GM19438 (cell line): Measurements from ENCODE around the gene WDR4.
"Not testable (repeated sequence)": the region's sequence is repeated elsewhere in the genome, so short reads cannot be mapped to it uniquely, and the experiment has no call there.

Experiments
- ATAC-seq: cut with Tn5 transposase; IDR thresholded peaks from one replicate; pipeline ENCODE4 v1.9.1; 2021; ENCODE audit warnings: low read depth; ENCODE audit not compliant: unreplicated experiment

WDR4 gene

DNA sequence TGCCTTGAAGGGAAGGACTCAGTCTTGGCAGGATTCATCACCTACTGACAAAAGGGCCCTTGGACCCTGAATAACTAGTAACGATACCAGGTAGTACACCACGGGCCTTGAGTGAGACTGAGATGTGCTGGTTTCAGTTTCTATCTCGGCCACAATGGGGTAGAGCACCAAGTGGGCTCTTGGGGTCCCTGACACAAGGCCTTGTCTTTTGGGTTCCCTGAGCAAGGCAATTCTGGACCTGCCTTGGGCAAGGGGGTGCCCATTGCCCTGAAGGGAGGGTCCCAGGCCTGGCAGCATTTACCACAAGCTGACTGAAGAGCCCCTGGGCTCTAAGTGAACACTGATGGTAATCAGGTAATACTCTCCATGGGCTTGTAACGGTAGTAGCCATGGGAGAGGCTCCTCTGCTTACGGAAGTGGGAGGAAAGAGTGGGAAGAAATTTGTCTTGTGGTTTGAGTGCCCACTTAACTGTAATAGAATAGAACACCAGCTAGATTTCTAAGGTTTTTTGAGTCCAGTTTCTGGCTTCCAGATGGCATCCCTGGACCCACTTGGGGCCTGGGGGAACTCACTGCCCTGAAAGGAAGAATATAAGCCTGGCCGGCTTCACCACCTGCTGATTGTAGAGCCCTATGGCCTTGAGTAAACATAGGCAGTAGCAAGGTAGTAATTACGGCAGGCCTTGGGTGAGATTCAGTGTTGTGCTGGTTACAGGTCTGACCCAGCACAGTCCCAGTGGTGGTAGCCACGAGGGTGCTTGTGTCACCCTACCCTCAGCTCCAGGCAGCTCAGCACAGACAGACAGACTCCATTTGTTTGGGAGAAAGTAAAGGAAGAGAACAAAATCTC lies 58.5 kb downstream of the WDR4 start:
- no peak for ATAC-seq

DNA sequence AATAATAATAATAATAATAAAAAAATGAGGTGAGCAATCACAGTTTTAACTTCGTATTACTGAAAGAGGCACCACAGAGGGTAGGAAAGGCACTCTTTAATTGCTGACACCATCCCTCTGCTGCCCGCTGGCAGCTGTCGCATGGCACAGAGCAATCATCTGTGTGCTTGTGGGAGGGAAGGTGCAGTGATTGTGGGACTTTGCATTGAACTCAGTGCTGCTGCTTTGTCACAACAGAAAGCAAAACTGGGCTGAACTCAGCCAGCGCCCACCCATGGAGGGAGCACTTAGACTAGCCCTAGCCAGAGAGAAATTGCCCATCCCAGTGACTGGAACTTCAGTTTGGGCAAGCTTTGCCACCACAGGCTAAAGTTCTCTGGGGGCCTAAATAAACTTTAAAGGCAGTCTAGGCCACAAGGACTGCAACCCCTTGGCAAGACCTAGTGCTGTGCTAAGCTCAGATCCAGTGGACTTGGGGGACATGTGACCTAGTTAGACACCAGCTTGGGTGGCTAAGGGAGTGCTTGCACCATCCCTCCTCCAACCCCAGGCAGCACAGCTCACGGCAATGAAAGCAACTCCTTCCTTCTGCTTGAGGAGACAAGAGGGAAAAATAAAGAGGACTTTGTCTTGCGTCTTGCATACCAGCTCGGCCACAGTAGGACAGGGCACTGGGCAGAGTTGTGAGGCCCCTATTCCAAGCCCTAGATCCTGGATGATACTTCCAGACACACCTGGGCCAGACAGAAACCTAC lies 59.3 kb downstream of the WDR4 start:
- ATAC-seq: no peak

DNA sequence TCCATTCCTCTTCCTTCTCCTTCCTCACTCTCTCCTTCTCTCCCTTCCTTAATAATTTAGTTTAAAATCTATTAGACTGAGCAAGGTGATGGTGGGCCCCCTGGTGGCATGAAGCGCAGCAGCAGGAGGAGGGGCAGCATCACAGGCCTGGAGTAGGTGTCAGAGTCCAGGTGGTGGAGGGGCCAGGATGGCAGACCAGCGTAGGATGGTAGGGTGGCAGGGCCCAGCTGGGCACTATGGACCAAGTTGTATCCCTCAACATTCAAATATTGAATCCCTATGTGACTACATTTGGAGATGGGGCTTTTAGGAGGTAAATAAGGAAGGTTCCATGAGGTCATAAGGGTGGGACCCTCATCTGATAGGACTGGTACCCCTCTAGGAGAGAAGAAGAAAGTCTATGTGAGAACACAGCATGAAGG lies 61.0 kb downstream of the WDR4 start:
- no peak for ATAC-seq

DNA sequence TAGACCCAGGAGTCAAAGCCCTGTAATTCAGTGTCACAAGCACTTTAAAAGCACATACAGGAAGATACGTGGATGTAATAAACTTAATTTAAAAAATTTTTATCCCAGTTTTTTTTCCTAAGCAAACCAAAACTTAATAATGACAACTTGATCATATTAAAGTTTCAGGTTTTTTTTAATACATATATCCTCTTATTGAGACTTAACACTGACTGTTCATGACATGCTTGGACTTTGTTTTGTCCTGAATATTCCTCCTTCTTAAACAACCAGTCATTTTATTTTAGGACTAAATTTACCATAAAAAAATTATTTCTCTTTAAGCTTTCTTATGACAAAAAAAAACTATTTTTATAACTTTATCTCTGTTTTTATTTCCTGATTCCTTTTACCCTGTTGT lies 64.1 kb downstream of the WDR4 start:
- no peak for ATAC-seq

DNA sequence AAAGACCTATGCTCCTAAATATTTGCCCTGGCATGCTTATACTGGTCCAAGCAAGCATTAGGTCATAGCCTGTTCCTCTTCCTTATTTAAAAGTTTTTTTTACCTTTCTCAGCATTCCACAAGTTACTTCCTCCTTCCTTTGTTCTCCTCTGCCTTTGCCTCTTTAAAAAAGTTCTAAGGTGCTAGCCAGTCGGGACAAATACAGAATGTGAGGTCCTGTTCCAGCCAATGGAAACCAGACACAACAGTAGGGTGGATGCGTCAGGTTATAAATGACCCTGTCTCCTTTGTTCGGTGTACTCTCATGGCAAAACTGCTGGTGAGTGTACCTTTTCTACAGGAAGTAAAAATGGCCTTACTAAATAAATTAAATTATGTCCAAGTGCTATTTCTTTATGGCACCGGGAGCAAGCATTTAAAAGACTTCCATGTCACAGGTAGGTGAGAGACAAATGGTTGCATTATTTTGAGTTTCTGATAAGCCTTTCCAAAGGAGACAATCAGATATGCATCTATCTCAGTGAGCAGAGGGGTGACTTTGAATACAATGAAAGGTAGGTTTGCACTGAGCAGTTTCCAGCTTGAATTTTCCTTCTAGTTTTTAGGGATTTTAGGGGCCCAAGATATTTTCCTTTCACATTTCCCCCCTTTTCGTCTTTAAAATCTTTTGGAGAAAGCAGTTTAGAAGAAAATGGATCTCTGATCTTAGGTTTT lies 66.7 kb downstream of the WDR4 start:
- ATAC-seq: not testable (repeated sequence)

DNA sequence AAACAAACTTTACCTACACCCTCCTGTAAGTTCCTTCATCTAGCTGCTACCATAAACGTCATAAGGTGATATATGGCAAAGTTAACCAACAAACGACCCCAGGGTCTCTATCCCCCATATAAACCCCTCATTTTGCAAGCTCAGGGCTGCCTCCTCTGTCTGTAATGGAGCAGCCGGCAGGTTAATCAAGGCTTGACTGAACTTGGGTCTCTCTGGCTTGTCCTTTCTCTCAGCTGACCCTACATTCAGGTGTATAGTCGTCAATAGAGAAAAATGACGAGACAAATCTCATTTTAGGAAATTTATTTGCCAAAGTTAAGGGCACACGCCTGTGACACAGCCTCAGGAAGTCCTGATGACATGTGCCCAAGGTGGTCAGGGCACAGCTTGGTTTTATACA lies 67.4 kb downstream of the WDR4 start:
- ATAC-seq: no peak

DNA sequence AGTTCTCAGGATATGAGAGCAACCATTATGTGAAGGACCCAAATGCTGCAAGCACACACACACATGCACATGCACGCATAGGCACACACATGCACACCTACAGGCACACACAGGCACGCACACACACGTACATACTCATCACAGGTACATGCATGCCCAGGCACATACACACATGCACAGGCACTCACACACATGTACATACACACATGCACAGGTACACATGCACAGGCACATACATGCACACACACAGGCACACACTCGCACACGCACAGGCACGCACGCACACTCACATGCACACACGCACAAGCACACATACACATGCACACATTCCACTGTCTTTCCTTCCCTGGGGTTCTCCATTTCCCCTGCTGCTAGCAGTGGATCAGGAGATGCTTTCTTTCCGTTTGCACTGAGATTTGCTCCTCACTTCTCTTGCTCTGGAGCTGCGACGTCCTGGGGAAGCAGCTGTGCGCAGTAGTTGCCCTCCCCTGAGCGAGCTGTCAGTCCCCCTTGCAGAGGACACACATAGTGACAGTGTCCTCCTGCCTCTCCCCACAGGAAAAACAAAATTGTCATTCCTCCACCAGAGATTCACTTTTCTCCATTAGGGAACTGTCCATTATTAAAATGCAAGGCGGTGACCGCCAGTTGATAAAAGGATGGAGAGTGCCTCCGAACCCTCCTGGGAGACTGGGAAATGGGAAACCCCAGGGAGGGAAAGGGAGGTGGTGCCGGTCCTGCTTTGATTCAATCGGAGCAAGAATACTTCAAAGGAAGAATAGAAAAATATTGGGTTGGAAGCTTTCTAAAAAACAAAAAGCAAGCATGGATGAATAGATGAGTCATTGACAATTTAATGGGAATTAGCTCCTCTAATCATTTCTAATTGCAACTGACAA lies 69.5 kb downstream of the WDR4 start:
- ATAC-seq: no peak

DNA sequence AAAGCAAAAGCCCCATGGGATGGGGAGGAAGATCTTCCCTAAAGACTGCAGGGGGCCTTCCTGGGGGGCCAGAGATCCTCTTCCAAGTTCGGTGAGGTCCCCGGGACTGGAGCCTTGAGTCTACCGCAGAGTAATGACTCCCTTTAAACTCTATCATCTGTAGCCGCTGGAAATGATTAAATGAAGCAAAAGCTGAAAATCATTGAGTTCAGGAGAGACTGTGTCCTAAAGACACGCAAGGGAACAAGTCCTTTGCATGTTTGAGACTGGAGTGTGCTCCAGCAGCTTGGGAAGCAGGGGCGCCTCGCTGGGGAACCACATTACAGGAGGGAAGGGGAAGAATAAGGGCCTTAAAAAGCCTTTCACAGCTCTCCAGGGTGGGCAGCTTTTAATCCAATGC lies 70.2 kb downstream of the WDR4 start:
- no peak for ATAC-seq

DNA sequence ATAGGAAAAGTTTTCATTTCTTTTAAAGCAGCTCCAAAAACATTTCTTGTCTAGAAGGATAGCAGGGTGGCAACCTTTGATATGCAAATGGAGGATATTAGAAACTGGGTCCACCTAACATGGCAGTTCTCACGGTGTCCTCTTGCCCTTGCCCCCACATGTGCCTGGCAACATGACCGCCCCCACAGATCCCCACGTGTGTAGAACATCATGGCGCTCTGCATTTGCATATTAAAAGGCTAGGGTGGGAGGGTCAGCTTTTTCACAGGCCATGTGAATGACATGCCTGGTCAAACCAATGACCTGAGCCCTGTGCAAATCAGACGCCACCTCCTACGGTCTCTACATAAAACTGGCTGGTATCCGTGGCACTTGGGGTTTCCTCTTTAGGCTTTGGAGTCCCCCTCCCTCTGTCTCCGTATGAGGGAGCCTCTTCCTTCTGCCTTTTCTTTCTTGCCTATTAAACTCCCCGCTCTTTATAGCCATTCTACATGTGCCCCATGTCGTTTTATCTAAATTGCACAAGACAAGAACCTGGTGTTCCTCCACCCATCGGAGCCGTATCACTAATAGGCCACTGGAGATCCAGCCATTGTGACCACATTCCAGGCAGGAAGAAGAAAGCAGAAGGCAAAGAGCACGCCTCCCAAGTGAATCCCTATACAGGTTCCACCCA lies 71.3 kb downstream of the WDR4 start:
- ATAC-seq: no peak

DNA sequence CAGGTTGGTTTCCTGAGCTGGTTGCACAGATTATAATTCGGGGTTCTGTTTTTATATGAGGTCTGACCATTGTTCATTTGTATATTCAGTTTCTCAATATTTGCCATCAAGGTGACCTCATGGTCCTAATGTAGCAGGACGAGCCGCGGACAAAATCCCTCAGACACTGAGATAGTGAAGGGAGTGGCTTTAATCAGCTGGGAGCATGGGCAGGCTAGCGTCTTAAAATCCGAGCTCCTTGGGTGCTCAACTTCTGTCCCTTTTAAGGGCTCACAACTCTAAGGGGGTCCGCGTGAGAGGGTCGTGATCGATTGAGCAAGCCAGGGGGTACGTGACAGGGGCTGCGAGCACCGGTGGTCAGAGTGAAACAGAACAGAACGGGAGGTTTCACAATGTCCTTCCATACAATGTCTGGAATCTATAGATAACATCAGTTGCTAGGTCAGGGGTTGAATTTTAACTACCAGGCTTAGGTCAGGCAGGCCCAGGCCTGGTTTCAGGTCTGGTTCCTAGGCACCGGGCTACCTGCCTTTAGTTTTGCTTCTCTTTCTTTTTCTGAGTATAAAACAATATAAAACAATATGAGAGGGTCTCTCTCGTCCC lies 71.9 kb downstream of the WDR4 start:
- ATAC-seq: not testable (repeated sequence)

DNA sequence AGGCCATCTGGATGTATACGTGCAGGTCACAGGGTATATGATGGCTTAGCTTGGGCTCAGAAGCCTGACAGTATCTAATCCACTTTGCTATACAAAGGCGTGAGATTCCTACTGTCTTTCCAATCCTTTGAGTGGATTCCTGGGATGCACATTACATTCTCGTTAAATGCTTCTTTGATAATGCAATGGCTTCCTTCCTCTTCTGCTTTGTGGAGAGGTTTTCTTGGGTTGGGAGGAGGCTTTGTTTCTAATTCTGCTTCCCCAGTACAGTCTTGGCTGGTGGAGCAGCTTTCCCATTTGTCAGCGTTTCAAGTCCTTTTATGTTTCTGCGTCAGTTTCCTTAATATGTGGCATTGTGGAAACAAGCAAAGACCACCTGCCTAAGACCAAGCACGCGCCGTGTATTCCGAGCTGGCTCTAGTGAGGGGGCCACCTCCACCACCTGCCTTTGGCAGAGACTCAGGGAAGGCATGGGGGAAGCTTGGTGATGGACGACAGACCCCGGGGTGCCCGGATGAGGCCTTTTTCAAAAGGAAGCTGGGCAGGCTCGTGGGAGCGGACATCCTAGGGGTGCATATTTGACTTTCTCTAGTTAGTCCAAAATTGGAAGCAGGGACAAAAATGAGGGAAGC lies 72.7 kb downstream of the WDR4 start:
- no peak for ATAC-seq

DNA sequence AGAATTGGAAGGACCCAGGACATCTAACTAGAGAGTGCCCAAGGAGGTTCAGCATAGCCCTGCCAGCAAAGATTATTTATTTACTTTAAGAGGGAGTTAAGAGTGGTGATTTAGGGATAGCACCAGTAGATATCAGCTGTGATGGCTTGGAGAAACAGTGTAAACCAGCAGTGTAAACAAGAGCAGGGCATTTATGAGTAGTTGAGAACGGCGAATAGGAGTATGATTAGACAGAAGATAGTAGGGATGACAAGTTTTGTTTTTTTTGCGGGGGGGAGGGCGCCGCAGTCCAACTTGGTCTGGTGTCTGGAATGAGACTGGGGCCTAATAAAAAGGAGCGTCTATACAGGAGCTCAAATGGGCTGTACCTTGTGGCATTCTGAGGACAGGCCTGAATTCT lies 77.7 kb downstream of the WDR4 start:
- ATAC-seq: not testable (repeated sequence)

DNA sequence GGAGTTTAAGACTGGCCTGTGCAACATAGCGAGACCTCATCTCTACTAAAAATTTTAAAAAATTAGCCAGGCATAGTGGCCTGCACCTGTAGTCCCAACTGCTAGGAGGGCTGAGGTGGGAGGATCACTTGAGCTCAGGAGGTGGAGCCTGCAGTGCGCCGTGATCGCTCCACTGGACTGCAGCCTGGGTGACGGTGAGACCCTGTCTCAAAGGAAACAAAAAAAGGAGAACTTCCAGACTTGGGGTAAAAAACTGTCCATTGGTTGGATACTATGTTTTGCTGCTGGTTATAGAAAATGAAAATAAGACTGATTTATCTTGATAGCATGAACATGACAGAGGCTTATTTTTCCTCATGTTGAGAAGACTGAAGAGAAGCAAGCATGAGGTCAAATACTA lies 79.4 kb downstream of the WDR4 start:
- no peak for ATAC-seq

DNA sequence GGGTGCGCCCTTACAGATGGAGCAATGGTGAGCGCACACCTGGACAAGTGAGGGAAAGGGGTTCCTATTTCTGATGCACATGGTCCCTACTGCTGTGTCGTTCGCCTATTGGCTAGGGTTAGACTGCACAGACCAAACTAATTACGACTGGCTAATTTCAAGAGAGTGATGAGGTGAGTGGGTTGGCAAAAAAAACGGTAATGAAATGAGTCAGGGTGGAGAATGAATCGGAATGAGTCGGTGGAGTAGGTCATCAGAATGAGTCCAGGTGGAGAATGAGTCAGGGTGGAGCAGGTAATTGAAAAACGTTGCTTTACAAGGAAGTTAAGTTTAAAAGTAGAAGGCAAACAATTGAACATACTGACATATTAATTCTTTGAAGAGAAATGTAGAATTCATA lies 79.8 kb downstream of the WDR4 start:
- no peak for ATAC-seq
